NCI-H2081 treated with DMSO at 0.1 percent for 48 hours (cell line): ENCODE results near the gene RBBP5.
"Not testable (repeated sequence)": the region's sequence is repeated elsewhere in the genome, so short reads cannot be mapped to it uniquely, and the experiment has no call there.

Experiments
- DNase-seq: peaks from one replicate; lab custom pipeline; 2025; lab: John Stamatoyannopoulos, UW

The RBBP5 gene

GRCh38 chr1:205121660-205122488, at the start of gene RBBP5:
Gene RBBP5, minus strand, starts transcription at chr1:205121978. Its CDS starts 105 bp downstream, at chr1:205121873.
- DNase-seq = peak; percentile 91

- no peak for DNase-seq
These were observed 49.6 kb upstream of the RBBP5 start for GRCh38 chr1:205171369-205171768.

DNA sequence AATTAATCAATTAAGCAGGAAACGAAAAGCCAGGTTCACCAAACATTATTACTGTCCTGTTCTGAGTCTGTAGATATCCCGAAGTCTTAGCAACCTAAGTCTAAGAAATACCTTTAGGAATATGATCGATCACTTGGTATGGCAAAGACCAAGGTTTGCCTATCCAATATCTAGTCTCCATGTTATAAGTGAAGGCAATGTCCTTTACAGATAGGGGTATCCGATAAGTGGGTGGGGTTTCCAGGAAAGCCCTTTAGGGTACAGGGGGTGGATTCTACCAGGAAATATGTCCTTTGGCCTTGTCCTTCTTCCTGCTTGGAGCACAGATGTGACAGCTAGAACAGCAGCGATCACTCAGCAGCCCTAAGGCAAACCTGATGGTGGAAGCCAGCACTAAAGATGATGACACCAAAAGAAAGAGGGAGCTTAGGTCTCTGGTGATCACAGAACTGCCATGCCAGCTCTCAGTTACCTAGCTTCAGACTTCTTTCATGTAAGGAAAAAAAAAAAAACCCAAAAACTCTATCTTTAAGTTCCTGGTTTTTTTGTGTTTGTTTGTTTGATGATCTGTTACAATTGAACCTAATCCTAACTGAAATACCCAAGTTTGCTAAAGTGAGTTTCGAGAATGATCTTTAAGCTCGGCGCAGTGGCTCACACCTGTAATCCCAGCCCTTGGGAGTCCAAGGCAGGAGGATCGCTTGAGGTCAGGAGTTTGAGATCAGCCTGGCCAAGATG, 48.9 kb upstream of the RBBP5 start:
- DNase-seq = no peak

GRCh38 chr1:205169248-205169647, 47.5 kb upstream of the RBBP5 start:
- DNase-seq = no peak

GRCh38 chr1:205168291-205168690, 46.5 kb upstream of the RBBP5 start:
- DNase-seq = no peak

- DNase-seq = no peak
These were observed 40.5 kb upstream of the RBBP5 start for GRCh38 chr1:205162301-205162700.

DNA sequence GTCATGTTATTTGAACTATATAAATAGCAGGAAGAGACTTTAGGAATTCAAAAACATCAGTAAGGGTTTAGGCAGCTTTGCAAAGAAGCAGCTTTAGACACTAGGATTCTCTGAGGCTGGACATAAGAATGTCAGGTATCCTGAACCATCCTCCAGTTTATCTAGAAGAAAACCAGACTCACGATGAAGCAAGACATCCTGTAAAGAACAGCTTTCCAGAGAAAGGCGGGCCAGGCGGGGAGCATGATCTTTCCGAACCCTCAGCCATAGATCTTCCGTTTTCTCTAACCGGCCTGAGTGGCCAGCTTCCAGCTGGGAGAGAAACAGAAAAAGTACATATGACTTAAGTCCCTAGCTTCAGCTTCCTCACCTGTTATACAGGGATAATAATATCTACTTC, 39.3 kb upstream of the RBBP5 start:
- no peak for DNase-seq

DNA sequence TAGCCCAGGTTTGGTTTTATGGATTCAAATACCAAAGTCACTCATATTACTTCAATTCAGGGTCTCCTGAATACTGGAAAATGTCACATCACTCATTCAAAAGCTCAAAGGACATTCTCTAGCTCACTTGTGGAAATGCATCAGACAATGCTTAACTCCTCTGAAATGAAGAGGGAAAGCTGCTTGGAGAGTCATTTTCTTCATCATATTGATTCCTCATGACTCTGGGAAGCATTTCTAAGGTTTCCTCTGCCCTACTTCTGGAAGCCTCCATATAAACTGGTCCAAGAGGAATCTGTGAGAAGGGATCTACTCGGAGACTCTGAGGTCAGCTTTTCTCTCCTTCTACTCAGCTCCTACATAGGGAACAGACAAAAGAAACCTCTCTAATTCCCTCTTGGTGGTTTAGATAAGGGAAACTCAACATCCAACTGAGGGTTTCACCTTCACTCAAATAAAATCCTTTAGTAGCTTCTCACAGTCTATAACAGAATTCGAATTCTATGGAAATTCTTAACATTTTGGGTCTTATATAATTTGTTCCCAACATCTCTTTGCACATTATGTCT, 36.4 kb upstream of the RBBP5 start:
- no peak for DNase-seq

DNA sequence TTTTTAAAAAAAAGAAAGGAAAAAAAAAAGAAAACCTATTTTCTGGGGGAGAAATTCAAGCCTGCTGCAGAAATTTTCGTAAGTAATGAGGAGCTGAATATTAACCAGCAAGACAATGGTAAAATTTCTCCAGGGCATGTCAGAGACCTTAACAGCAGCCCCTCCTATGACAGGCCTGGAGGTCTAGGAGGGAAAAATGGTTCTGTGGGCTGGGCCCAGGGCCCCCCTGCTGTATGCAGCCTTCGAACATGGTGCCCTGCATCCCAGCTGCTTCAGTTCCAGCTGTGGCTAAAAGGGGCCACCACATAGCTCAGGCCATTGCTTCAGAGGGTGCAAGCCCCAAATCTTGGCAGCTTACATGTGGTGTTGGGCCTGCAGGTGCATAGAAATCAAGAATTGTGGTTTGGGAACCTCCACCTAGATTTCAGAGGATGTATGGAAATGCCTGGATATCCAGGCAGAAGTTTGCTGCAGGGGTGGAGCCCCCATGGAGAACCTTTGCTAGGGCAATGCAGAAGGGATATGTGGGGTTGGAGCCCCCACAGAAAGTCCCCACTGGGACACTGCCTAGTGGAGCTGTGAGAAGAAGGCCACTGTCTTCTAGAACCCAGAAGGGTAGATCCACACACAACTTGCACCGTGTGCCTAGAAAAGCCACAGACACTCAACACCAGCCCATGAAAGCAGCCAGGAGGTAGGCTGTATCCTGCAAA, 34.0 kb upstream of the RBBP5 start:
- DNase-seq = not testable (repeated sequence)

- DNase-seq = no peak
These were observed 30.7 kb upstream of the RBBP5 start for GRCh38 chr1:205152505-205152904.

DNA sequence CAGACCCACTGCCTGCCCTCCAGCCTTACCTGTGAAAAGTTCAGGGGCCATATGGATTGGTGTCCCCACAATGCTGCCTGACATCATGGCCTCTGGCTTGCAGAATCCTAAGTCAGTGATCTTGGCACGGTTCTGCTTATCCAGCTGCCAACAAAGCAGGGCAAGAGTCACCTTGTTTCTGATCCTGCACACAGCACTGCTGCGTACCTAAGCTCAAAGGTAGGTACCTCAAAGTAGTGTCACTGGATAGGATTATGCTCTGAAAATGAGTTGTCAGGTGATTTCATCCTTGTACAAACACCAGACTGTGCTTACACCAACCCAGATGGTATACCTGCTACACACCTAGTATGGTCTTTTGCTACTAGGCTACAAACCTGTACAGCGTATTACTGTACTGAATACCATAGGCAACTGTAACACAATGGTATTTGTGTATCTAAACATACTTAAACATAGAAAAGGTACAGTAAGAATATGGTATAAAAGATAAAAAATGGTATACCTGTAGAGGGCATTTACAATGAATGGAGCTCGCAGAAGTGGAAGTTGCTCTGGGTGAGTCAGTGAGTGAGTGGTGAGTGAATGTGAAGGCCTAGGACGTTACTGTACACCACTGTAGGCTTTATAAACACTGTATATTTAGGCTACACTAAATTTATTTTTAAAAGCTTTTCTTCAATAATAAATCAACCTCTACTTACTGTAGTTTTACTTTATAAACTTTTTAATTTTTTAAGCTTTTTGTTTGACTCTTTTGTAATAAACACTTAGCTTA, 29.1 kb upstream of the RBBP5 start:
- no peak for DNase-seq

DNA sequence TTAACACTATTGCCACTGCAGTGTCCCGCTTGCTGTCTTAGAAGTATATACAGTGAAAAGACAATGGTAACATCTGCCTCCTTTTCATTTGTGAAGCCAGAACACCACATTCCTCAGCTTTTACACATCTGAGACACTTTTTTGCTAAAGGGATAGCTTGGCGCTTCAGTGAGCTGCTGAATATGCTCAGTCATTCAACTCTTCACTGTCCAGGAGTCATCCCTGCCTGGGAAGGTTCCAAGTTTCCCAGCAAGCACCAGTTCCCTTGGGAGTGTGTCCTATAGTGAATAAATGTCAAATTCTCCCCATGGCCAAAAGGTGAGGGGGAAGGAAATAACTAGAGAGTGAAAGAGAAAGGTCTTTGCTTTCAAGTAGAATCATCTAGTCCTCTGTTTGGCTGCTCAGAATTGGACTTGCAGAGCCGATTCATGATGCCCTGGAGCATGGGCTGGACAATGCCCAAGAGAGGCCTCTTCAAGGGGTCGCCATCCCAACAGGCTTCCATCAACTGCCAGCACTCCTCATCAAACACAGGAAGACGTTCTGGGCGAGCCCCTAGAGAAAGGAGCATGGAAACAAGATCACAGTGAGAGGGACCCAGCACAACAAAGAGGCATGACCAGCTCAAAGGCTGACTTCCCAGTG, 25.5 kb upstream of the RBBP5 start:
- no peak for DNase-seq

GRCh38 chr1:205144751-205145150, 23.0 kb upstream of the RBBP5 start:
- no peak for DNase-seq

DNA sequence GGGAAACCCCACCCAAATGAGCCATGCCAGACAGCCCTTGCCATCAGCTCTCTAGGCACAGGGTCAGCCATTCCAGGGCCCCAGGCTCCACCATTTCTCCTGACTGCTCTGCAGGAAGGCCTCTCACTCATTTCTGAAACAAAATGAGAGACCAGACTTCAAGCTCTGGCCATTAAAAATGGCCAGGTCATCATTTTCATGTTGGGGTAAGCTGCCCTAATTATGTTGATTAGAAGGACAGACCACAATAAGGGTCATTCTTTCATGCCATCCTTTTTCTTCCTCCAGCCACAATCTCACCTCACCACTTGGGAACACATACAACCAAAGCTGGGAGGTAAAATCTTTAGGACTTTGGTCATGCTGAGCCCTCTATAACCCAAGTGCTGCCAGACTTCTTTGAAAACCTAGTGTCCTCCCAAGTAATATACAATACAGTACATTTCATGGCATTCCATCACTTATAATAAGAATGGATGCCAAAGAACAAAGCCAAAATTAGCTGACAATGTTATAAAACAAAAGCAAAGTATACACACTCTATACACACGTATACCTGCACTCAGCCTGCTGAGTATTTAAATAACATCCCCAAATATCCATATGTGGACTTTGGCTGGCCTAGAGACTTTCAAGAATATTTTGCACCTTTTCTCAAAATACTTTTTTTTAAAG, 22.4 kb upstream of the RBBP5 start:
- DNase-seq = no peak

DNA sequence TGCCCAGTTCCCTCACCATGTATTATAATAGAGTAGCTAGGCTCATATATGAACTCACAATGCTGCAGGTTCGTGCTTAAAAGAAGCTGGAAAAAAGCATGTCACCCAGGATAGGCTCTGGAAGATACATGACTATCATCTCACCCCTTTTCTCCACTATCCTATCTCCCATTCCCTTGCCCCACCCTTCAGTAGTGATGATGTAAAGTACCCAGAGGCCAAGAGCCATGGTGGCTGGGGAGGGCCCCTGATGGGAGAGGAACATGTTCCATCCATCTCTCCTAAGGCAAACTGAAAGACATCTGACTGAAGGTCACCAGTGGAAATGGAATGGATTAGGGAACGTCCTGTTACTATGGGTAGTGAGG, 20.3 kb upstream of the RBBP5 start:
- DNase-seq = no peak

GRCh38 chr1:205141236-205142101, 19.7 kb upstream of the RBBP5 start:
- peak; percentile 14 for DNase-seq

- no peak for DNase-seq
These were observed 18.3 kb upstream of the RBBP5 start for GRCh38 chr1:205140113-205140512.

DNA sequence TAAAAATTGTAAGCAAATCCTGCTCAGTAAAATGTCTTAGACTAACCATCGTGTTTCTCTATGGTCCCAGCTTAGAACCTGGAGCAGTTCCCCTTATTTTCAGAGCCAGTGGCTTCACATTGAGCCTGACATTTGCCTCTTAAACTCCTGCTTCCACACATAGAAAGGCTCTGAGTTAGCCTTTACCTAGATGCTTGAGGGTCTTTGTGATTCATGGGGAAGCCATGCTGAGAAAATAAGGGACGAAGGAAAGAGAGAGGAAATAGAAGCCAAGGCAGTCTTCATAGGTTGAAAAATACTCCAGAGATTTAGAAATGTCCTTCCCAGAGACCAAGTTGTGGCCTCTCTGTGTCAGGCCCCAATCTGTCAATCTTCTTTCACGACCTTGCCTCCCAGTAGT, 16.1 kb upstream of the RBBP5 start:
- DNase-seq = no peak

DNA sequence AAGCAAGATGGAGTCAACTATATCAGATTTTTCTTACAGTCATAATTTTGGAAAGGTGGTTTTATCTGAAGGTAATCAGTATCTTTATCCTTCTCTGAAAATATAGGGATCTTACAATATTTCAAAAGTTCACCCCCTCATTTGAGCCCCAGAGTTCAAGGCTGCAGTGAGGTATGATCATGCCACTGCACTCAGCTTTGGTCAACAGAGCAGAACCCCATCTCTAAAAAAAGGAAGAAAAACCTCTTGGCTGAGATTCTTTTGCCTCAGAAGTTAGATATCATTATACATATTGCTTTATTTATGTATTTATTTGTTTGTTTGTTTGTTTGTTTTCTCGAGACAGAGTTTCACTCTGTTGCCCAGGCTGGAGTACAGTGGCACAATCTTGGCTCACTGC, 11.5 kb upstream of the RBBP5 start:
- no peak for DNase-seq
